ENCODE data around the gene FOXB1.

FOXB1 gene

GRCh38 chr15:59998950-59999611, 5.0 kb upstream of the FOXB1 start:
- DNase-seq (ENCODE audit: extremely low read depth in 1 of 2, low read depth in 1 of 2), result no peak

GRCh38 chr15:59999612-60000112, 4.4 kb upstream of the FOXB1 start:
- no peak for DNase-seq (ENCODE audit: extremely low read depth in 1 of 2, low read depth in 1 of 2)

GRCh38 chr15:60000113-60000823, 3.8 kb upstream of the FOXB1 start:
- no peak for DNase-seq (ENCODE audit: extremely low read depth in 1 of 2, low read depth in 1 of 2)

- DNase-seq (ENCODE audit: extremely low read depth in 1 of 2, low read depth in 1 of 2), result no peak
These were observed 3.1 kb upstream of the FOXB1 start for GRCh38 chr15:60000824-60001609.

- DNase-seq (ENCODE audit: extremely low read depth in 1 of 2, low read depth in 1 of 2), result no peak
These were observed 2.2 kb upstream of the FOXB1 start for GRCh38 chr15:60001610-60002527.

- DNase-seq (ENCODE audit: extremely low read depth in 1 of 2, low read depth in 1 of 2), result no peak
These were observed 1.4 kb upstream of the FOXB1 start for GRCh38 chr15:60002528-60003218.

GRCh38 chr15:60003243-60004008, 685 bp upstream of the FOXB1 start:
- no peak for DNase-seq (ENCODE audit: extremely low read depth in 1 of 2, low read depth in 1 of 2)

GRCh38 chr15:60004846-60005351, 788 bp downstream of the FOXB1 start:
- no peak for DNase-seq (ENCODE audit: extremely low read depth in 1 of 2, low read depth in 1 of 2)

- DNase-seq (ENCODE audit: extremely low read depth in 1 of 2, low read depth in 1 of 2), result no peak
These were observed 1.5 kb downstream of the FOXB1 start for GRCh38 chr15:60005352-60006202.

GRCh38 chr15:60006203-60006862, 2.2 kb downstream of the FOXB1 start:
- DNase-seq (ENCODE audit: extremely low read depth in 1 of 2, low read depth in 1 of 2), result peak; percentile 22 to 45

- DNase-seq (ENCODE audit: extremely low read depth in 1 of 2, low read depth in 1 of 2), result no peak
These were observed 2.8 kb downstream of the FOXB1 start for GRCh38 chr15:60006873-60007272.

GRCh38 chr15:60009124-60009960, 5.2 kb downstream of the FOXB1 start:
- DNase-seq (ENCODE audit: extremely low read depth in 1 of 2, low read depth in 1 of 2), result no peak

- DNase-seq (ENCODE audit: extremely low read depth in 1 of 2, low read depth in 1 of 2), result no peak
These were observed 6.0 kb downstream of the FOXB1 start for GRCh38 chr15:60009980-60010732.

- no peak for DNase-seq (ENCODE audit: extremely low read depth in 1 of 2, low read depth in 1 of 2)
These were observed 6.7 kb downstream of the FOXB1 start for GRCh38 chr15:60010858-60011257.

- DNase-seq (ENCODE audit: extremely low read depth in 1 of 2, low read depth in 1 of 2), result no peak
These were observed 8.6 kb downstream of the FOXB1 start for GRCh38 chr15:60012695-60013094.
